Measurements from ENCODE around the gene CPZ.

The CPZ gene

DNA sequence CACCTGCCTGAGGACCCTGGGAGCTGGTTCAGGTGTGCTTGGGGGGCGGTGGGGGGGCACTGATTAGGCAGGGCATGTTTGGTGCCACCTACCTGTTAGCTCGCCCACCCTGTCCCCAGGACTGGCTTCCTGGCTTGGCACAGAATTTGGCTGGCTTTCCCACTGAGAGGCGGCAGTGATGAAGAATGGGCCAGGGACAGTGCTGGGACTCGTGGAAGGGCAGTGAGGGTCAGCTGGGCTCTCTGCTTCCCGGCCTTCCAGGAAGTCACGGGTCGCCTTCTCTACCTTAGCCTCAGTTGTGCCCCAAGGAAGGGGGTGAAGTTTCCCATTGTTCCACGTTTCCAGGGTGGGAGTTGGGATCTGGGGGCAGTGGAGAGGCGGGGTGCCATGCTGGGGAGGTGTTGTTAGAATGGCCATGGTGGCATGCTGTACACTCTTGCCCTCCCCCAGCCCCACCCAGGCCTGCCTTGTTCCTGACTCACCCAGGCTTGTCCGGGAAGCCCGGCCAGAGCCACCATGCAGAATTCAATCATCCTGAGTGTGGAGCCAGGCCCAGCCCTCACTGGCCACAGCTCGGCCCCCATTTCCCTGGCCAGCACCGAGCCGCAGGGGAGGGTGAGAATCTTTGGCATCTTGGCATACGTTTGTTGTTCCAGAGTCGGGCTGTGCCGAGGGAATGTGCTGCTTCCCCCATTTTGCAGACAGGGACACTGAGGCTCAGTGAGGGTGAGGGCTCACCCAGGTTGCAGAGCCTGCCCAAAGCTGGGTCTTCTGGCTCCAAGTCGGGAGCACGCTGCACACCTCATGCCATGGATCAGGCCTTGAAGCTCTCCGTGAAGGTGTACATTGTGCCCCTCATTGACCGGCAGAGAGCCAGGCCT lies 34.2 kb upstream of the CPZ start:
- Histone ChIP-seq H3K4me1 (ENCODE audit: control insufficient read depth in 1 of 2, insufficient read depth in 2 of 2, low read length in 2 of 2) (no peaks in the 10 kb centered on the region), H3K27me3 (ENCODE audit: low read depth, low read length) (no peaks in the 10 kb centered on the region), H3K9me3 (ENCODE audit: control insufficient read depth in 1 of 2, low read length in 2 of 2) (no peaks in the 10 kb centered on the region), H3K27ac (ENCODE audit: low read length) (no peak overlapping the region), H3K36me3 (ENCODE audit: control insufficient read depth in 1 of 2, insufficient read depth in 2 of 2, low read length in 2 of 2) (no peaks in the 10 kb centered on the region), H3K4me3 (ENCODE audit: low read depth in 1 of 2, low read length in 2 of 2) (no peak overlapping the region)

DNA sequence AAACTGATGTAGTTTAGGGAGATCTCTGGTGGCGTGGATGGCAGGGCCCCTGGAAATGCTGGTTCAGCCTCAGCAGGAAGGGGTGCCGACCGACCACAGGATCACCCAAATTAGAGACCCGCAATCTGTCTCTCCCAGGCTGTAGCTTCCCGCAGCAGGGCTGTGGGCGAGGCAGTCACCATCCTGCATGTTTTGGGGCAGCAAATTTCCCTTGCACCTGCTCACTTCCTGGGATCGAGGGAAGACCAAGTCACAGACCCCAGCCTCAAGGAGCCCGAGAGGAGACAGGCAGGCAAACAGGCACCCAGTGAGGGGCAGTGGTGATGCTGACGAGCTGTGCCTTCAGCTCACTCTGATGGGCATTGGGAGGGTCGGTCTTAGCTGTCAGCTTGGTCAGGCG lies 33.6 kb upstream of the CPZ start:
- Histone ChIP-seq H3K27ac (ENCODE audit: low read length) (no peak overlapping the region), H3K4me1 (ENCODE audit: control insufficient read depth in 1 of 2, insufficient read depth in 2 of 2, low read length in 2 of 2) (no peaks in the 10 kb centered on the region), H3K36me3 (ENCODE audit: control insufficient read depth in 1 of 2, insufficient read depth in 2 of 2, low read length in 2 of 2) (no peaks in the 10 kb centered on the region), H3K27me3 (ENCODE audit: low read depth, low read length) (no peaks in the 10 kb centered on the region), H3K9me3 (ENCODE audit: control insufficient read depth in 1 of 2, low read length in 2 of 2) (no peaks in the 10 kb centered on the region), H3K4me3 (ENCODE audit: low read depth in 1 of 2, low read length in 2 of 2) (no peak overlapping the region)

DNA sequence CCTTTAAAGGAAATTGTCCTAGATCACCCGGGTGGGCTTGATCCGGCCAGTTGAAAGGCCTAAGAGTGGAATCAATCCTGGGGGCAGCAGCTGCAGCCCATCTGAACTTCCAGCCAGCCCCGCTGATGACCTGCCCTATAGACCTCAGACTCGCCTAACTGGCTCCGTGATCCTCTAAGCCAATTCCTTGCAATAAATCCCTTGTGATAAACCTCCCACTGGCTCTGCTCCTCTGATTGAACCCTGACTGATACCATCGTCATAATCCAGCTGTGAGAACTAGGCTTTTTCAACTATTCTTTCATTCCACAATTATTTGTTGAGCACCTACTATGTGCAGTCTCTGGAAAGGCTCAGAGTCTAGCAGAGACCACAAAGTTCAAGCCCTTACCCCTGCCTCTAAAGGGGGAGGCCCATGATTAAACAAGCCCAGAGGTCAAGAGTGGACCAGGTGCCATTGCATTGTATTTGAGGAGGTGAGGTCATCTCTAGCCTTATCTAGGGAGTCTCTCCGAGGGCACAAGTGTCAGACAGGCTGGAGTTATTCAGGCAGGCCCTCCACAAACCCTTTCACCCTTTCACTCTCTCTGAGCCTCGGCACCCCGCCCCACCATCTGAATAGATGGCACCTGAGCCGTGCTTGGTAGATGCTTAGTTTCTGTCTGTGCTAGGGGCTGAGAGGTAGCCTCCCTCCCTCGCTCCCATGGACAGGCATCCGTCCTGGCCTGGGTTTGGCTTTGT lies 32.9 kb upstream of the CPZ start:
- Histone ChIP-seq H3K27me3 (ENCODE audit: low read depth, low read length) (no peaks in the 10 kb centered on the region), H3K4me3 (ENCODE audit: low read depth in 1 of 2, low read length in 2 of 2) (no peak overlapping the region)

DNA sequence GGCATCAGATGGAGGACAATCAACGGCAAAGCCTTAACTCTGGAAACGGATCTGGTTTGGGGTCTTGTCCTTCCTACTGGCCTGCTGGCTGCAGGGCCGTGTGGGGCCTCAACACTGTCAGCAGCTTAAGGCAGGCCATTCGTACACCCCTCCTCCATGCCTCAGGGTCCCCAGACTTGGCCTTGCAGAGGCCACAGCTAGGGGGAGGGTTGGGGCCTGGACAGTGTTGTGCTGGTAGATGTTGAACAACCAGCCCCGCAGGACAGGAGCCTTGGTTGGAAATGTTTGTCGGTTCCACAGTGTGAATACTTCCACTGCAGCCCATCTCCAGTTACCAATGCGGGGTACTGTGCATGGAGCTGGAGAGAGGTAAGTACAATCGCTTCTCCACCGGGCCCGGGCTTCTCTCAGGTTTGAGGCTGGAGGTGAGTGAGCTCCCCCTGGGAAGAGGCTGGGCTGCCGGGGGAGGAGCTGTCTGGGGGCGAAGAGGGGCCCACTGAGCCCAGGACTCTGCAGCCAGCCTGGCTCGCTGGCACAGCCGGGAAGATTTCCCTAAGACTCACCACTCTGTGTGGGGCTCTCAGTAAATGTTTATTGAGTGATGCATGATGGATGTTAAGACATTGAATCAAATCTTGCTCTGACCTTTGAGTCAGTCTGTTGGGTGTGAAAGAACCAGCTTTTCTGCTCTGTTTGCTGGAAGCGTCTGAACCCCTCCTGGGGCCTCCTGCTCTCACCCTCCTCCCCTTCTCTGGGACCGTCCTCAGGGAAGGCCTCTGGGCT lies 32.1 kb upstream of the CPZ start:
- H3K27me3 ChIP-seq (ENCODE audit: low read depth, low read length) = no peaks in the 10 kb centered on the region
- H3K4me1 ChIP-seq (ENCODE audit: control insufficient read depth in 1 of 2, insufficient read depth in 2 of 2, low read length in 2 of 2) = no peaks in the 10 kb centered on the region
- H3K9me3 ChIP-seq (ENCODE audit: control insufficient read depth in 1 of 2, low read length in 2 of 2) = no peaks in the 10 kb centered on the region
- no peak overlapping the region for H3K4me3 ChIP-seq (ENCODE audit: low read depth in 1 of 2, low read length in 2 of 2)
- H3K27ac ChIP-seq (ENCODE audit: low read length) = no peak overlapping the region
- no peaks in the 10 kb centered on the region for H3K36me3 ChIP-seq (ENCODE audit: control insufficient read depth in 1 of 2, insufficient read depth in 2 of 2, low read length in 2 of 2)

More for the DNA sequence above, 32.9 kb upstream of the CPZ start:
- H3K9me3 ChIP-seq (ENCODE audit: control insufficient read depth in 1 of 2, low read length in 2 of 2) = no peaks in the 10 kb centered on the region
- H3K4me1 ChIP-seq (ENCODE audit: control insufficient read depth in 1 of 2, insufficient read depth in 2 of 2, low read length in 2 of 2) = no peaks in the 10 kb centered on the region
- no peaks in the 10 kb centered on the region for H3K36me3 ChIP-seq (ENCODE audit: control insufficient read depth in 1 of 2, insufficient read depth in 2 of 2, low read length in 2 of 2)
- no peak overlapping the region for H3K27ac ChIP-seq (ENCODE audit: low read length)

DNA sequence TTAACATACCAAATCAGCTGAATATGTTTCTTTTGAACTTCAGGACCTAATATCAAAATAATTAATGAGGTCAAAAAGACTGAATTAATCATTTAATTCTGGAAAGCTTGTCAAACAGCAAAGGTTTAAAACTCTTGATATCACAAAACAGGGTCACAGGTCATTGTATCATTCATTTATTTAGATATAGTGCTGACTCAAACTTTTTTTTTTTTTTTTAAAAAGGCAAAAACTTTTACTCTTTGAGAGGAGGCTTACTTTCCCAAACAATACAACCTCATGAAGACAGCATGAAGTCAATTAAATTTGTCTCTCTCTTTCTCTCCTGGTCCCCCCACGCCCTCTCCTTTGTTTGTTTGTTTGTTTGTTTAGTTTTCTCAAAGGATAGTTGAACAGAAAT lies 28.0 kb upstream of the CPZ start:
- Histone ChIP-seq H3K9me3 (ENCODE audit: control insufficient read depth in 1 of 2, low read length in 2 of 2) (no peaks in the 10 kb centered on the region), H3K27me3 (ENCODE audit: low read depth, low read length) (no peaks in the 10 kb centered on the region), H3K4me1 (ENCODE audit: control insufficient read depth in 1 of 2, insufficient read depth in 2 of 2, low read length in 2 of 2) (no peaks in the 10 kb centered on the region), H3K27ac (ENCODE audit: low read length) (no peak overlapping the region), H3K4me3 (ENCODE audit: low read depth in 1 of 2, low read length in 2 of 2) (no peak overlapping the region), H3K36me3 (ENCODE audit: control insufficient read depth in 1 of 2, insufficient read depth in 2 of 2, low read length in 2 of 2) (no peaks in the 10 kb centered on the region)

DNA sequence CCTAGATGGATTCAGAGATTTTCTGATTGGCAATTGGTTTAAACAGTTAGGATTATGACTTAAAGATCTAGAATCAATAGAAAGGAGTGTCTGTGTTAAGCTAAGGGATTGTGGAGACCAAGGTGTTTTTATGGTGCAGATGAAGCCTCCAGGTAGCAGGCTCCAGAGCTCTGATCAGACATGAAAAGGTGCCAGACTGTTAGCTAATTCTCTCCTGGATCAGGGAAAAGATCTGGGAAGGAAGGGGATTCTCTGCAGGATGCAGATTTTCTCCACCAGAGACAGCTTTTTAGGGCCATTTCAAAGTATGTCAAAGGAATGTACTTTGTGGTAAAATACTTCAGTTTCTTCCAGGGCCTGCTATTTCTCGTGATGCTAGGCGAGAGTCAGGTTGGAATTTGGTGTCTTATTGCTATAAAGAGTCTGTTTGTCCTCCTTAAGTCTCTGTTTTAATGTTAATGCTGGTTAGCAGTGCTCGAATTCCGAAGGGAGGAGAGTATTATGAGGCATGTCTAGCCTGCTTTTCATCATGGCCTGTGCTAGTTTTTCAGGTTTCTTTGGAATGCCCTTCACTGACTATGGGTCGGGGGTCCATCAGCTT lies 24.4 kb upstream of the CPZ start:
- Histone ChIP-seq H3K27ac (ENCODE audit: low read length) (no peak overlapping the region), H3K9me3 (ENCODE audit: control insufficient read depth in 1 of 2, low read length in 2 of 2) (no peaks in the 10 kb centered on the region), H3K27me3 (ENCODE audit: low read depth, low read length) (no peaks in the 10 kb centered on the region), H3K36me3 (ENCODE audit: control insufficient read depth in 1 of 2, insufficient read depth in 2 of 2, low read length in 2 of 2) (no peaks in the 10 kb centered on the region), H3K4me3 (ENCODE audit: low read depth in 1 of 2, low read length in 2 of 2) (no peak overlapping the region), H3K4me1 (ENCODE audit: control insufficient read depth in 1 of 2, insufficient read depth in 2 of 2, low read length in 2 of 2) (no peaks in the 10 kb centered on the region)

DNA sequence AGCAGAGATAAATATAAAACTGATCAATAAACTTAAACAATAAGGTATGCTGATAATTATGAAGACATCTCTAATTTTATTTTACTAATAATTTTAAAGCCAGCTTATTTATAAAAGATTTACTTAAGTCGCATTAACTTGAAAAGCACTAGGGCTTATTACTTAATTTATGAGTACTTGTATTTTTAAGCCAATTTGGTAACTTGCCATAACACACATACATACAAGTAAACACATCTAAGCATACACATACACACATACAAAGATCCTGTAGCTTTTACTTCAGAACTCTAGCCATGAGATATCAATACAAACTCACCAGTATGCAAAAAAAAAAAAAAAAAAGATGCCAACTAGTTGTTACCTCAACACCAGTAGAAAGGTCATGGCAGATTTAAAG lies 22.4 kb upstream of the CPZ start:
- Histone ChIP-seq H3K27me3 (ENCODE audit: low read depth, low read length) (no peaks in the 10 kb centered on the region), H3K36me3 (ENCODE audit: control insufficient read depth in 1 of 2, insufficient read depth in 2 of 2, low read length in 2 of 2) (no peaks in the 10 kb centered on the region), H3K4me3 (ENCODE audit: low read depth in 1 of 2, low read length in 2 of 2) (no peak overlapping the region), H3K27ac (ENCODE audit: low read length) (no peak overlapping the region), H3K9me3 (ENCODE audit: control insufficient read depth in 1 of 2, low read length in 2 of 2) (no peaks in the 10 kb centered on the region), H3K4me1 (ENCODE audit: control insufficient read depth in 1 of 2, insufficient read depth in 2 of 2, low read length in 2 of 2) (no peaks in the 10 kb centered on the region)

DNA sequence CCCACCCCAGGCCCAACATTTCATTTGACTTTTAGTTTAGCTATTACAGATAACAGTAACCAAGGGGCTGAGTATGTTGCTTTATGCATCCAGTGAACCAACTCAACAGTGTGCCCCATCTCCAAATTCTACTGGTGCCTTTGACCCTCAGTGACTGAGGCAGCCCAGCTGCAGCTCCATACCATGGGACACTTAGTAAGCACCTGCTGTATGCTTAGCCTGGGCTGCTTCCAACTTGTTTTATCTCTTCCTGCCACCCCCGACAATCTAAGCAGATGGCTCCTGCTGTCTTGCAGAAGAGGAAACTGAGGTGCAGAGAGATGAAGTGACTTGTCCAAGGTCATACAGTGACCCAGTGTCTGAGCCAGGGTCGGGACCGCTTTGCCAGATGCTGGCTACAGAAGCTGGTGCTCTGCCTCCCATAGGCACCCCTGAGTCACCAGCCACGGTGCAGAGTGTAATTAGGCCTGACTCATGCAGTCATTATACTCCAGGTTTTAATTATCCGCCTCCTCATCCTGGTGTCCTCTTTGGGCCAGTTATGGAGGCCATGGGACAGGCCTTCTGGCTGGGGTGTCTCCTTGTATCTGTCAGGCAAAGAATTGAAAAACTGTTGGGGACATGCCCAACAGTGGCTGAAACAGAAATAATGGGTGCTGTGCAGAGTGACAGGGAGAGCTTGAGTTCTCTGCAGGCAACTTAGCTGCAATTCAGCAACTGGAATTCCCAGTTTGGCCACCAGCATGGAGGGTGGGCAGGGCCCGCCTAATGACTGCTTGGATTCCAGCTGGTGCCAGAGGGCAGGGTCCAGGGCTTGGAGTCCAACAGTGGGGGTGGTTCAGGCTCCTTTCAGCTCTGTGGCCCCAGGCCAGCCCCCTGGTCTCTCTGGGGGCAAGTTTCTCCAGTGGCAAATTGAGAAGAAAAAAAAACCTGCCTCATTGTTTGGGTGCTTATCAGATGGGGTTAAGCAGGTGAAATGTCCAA lies 20.6 kb upstream of the CPZ start:
- Histone ChIP-seq H3K36me3 (ENCODE audit: control insufficient read depth in 1 of 2, insufficient read depth in 2 of 2, low read length in 2 of 2) (no peaks in the 10 kb centered on the region), H3K9me3 (ENCODE audit: control insufficient read depth in 1 of 2, low read length in 2 of 2) (no peaks in the 10 kb centered on the region), H3K4me3 (ENCODE audit: low read depth in 1 of 2, low read length in 2 of 2) (no peak overlapping the region), H3K27me3 (ENCODE audit: low read depth, low read length) (no peaks in the 10 kb centered on the region), H3K4me1 (ENCODE audit: control insufficient read depth in 1 of 2, insufficient read depth in 2 of 2, low read length in 2 of 2) (no peaks in the 10 kb centered on the region), H3K27ac (ENCODE audit: low read length) (no peak overlapping the region)

DNA sequence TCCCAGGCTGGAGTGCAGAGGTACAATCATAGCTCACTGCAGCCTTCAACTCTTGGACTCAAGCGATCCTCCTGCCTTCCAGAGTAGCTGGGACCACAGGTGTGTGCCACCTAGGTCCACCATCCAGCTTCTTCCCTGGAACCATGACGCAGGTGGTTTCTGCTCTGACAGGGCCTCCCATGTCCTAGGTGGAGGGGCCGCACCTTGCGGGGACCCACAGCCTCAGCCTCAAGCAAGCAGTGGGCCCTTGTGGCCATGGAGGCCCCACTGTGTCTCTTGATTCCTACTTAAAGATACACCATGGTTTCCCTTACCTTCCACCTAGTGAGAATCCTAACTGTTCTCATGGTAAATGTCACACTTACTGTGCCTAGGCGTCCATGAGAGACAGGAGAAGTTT lies 19.3 kb upstream of the CPZ start:
- no peak overlapping the region for H3K4me3 ChIP-seq (ENCODE audit: low read depth in 1 of 2, low read length in 2 of 2)
- no peaks in the 10 kb centered on the region for H3K36me3 ChIP-seq (ENCODE audit: control insufficient read depth in 1 of 2, insufficient read depth in 2 of 2, low read length in 2 of 2)
- no peaks in the 10 kb centered on the region for H3K4me1 ChIP-seq (ENCODE audit: control insufficient read depth in 1 of 2, insufficient read depth in 2 of 2, low read length in 2 of 2)
- no peak overlapping the region for H3K27ac ChIP-seq (ENCODE audit: low read length)
- no peaks in the 10 kb centered on the region for H3K9me3 ChIP-seq (ENCODE audit: control insufficient read depth in 1 of 2, low read length in 2 of 2)
- H3K27me3 ChIP-seq (ENCODE audit: low read depth, low read length) = no peaks in the 10 kb centered on the region

DNA sequence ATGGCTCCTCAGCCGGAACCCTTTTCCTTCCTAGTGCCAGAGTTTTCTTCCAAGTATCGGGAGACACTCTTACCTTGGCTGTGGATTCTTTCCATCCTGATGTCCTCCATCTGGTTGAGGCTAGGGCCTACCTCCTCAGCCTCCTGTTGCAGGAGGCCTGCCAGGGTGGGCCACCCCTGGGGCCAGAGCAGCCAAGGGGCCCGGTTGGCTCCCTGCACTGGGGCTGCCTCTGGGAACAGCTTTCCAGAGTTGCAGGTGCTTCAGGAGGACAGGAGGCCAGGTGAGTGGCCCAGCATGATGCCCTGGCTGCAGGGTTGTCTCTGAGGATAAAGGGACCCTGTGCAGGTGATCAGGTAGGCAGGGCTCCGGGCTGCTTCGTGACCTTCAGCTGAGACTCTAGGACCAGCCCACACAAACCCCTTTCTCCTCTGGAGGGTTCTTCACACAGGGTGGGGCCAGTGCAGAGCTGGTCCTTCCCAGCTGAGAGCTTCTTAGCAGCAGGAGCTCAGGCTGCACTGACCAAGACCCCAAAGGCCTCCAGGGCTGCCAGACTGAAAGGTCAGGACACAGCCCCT lies 17.7 kb upstream of the CPZ start:
- Histone ChIP-seq H3K27me3 (ENCODE audit: low read depth, low read length) (no peaks in the 10 kb centered on the region), H3K36me3 (ENCODE audit: control insufficient read depth in 1 of 2, insufficient read depth in 2 of 2, low read length in 2 of 2) (no peaks in the 10 kb centered on the region), H3K27ac (ENCODE audit: low read length) (no peak overlapping the region), H3K4me1 (ENCODE audit: control insufficient read depth in 1 of 2, insufficient read depth in 2 of 2, low read length in 2 of 2) (no peaks in the 10 kb centered on the region), H3K4me3 (ENCODE audit: low read depth in 1 of 2, low read length in 2 of 2) (no peak overlapping the region), H3K9me3 (ENCODE audit: control insufficient read depth in 1 of 2, low read length in 2 of 2) (no peaks in the 10 kb centered on the region)

Data from muscle layer of duodenum (tissue), 2 donors.